GM18499 (cell line): ENCODE results near the gene VTN.

Experiments used
- ATAC-seq: cut with Tn5 transposase; IDR thresholded peaks from one replicate; pipeline ENCODE4 v1.9.1; 2021; ENCODE audit warnings: moderate number of reproducible peaks; ENCODE audit not compliant: insufficient read depth, unreplicated experiment

VTN gene

DNA sequence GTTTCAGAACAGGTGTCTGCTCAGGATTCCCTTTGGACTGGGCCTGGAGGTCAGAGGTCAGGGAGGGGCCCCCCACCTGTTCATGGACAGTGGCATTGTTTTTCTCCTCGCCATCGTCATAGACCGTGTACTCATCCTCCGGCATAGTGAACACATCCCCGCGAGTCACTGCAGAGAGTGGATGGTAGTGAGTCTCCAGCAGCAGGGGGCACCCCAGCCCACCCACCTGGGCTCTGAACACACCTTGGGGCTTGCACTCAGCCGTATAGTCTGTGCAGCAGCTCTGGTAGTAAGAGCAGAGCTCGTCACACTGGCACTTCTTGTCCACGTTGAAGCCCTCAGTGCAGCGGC lies 448 bp downstream of the VTN start:
- no peak for ATAC-seq

DNA sequence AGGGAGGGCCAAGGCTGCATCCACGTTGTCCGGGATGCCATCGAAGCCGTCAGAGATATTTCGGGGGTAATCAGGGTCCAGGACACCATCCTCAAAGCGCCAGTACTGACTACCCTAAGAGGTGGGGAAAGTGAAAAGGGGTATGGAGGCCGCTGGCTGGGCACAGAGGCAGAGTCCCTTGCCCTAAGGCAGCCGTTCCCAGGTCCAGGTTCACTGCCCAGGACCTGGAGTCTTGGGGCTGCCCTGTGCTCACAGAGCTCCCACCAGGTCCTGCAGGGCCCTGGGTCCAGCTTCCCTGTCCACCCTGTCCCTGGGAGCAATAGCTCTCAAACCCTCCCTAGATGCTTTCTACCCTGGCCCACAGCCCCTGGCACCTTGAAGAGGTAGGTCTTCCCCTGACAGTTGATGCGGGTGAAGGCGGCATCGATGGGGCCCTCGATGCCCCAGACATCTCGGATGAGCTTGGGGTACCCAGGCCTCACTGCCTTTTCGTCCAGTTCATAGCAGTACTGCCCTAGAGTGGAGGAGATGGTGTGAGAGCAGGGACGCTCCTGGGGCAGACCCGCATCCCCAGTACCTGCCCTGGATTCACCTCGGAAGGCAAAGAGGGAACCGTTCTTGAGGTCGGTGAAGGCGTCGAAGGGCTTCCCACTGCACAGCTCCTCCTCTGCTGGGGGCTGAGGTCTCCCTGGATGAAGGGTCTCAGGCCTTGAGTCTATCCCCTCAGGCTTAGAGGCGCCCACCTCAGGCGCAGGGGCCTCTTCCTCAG lies 1.0 kb downstream of the VTN start:
- no peak for ATAC-seq

DNA sequence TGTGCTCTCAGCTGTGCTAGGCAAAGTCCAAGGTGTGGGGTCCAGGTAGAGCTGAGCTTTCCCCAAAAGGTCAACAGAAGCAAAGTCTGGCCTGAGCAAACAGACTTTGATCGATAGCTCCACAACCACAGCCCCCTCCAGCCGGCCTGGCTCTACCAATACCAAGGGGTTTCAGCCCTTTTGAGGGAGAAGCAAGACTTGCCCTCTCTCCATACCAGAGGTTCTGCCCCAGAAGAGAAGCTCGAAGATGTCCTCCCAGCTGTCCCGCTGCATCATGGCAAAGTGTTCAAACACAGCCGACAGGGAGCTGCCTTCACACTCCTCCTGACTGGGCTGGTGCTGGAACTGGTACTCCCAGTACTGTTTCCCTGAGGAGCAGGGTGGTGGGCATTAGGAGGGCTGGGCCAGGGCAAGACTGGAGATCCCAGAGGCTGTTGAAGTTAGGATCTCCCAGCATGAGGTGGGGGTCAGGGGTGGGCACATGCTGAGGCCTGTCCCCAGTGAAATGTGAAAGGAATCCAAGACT lies 1.7 kb downstream of the VTN start:
- no peak for ATAC-seq

DNA sequence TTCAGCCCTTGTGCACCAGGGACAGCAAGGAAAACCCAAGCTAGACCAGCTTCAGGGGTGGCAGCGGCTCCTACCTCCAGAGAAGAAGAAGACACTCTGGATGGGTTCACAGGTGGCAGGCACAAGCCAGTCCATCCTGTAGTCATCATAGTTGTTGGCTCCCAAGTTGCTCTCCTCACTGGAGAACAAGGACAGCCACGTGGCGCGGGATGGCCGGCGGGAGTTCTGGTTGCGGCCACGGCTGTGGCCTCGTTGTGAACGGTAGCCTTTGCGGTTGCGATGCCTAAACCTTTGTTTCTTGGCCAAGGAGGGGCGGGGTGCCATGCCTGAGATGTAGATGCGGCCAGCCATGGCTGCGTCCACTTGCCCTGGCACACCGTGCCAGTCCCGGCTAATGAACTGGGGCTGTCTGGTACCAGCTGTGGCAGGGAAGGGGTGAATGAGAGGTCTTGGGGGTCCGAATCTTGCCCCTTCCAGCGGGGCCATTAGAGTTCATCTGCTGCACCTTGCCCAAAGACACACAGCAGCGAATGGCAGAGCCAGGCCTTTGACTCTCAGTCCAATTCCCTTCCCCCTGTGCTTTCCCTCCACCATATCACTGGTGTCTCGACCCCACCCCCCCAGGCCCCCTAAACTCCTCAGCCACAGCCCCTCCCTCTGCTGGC lies 2.3 kb downstream of the VTN start:
- no peak for ATAC-seq

DNA sequence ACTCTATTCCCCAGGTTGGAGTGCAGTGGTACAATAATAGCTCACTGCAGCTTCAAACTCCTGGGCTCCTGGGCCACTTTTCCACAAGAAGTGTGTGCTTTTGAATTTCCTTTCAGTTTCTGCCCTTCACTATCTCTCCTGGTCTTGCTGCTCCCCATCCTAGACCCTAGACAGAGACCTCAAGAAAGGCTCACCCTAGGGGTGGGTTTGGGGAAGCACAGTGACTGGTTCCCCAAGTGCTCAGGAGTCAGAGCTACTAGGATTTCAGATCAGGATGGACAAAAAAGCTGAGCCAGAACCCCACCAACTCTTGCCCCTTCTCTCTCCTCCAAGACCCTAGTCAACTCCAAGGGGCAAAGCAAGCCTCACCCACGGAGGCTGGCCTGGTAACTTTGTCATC lies 3.5 kb downstream of the VTN start:
- ATAC-seq: no peak

DNA sequence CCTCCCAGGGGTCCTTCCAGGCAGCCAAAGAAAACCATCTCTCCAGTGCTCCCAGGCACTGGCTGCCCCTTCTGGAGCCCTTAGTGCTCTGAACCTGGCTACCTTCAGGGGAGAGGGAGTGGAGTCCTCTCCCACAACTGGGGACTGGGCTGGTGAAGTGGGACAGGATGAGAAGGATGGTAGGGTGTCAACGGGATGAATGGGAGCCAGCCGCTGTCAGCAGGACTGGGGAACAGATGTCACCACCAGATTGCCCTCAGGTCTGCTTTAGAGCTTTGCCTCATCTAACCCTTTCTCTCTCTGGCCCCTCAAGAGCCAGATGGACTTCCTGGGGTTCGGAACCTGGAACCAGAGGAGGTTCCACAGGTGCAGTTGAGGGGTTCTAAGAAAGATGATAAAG lies 4.6 kb downstream of the VTN start:
- no peak for ATAC-seq

DNA sequence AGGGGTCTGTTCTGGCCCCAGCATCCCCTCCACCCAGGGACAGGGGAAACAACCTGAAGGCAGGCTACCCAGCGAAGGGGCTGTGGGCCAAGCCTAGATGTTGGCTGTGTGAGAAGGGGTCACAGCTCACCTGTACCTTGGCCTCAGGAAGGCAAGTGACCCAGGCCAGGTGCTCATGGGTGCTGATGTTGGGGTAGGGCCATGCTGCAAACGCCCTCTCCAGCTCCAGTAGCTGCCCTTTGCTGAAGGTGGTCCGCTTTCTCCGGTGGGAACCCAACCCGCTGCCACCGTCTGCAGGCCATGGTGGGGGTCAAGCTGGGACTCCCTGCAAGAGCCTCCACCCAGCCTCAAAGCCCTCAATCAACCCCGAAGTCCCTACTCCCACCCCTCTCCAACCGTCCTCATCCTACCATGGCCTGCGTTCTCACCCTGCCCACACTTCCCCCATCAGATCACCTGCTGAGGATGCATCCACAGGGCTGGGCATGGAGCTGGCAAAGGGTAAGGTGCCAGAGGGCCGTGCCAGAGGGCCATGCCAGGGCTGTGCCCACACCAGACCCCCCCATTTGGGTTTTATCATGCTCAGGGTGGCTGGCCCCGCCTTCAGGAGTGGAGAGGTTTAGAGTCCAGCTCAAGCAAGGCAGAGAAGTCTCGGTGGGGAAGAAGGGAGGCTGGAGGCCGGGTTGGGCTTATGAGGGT lies 5.3 kb downstream of the VTN start, which contains the start of gene SEBOX:
SEBOX (minus strand) TSS at position 535 of the 699 bp plus-strand sequence; CDS start at position 487, 48 bp downstream.
- no peak for ATAC-seq

DNA sequence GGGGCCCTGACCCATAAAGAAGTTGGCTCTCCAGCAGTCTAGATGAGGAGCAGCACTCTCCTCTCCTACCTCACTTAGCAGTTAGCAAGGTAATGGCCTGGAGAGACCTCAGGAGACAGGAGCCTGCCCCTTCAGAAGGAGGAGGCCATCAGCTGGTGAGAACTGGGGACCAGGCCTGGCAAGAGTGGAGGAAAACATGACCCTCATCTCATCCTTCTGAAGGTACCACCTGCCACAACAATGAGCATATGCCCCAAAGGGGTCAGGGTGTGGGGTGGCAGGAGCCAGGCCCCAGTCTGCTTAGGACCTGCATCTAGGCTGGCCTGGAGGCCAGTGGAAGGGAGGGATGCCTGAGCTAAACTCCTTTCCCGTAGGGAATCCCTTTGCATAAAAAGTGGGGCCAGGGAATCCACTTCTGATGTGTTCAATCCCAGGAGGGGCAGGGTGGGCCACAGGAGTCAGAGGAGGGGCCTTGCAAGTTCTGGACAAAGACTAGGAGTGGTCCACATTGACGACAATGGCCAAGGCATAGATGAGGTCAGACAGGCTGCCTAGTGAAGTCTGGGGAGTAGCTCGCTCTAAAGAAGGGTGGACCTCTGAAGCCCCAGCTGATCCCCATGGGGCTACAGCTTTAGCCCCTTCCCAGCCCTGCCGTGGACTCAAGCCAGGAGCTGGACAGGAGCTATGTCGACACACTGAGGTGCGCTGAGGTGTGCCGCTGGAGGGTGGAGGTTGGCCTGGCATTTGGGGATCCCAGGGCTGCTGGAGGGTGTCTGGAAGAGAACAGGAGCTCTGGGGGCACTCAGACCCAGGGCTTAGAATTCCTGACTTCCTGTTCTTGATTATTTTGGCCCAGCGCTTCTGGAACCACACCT lies 6.1 kb downstream of the VTN start:
- no peak for ATAC-seq

DNA sequence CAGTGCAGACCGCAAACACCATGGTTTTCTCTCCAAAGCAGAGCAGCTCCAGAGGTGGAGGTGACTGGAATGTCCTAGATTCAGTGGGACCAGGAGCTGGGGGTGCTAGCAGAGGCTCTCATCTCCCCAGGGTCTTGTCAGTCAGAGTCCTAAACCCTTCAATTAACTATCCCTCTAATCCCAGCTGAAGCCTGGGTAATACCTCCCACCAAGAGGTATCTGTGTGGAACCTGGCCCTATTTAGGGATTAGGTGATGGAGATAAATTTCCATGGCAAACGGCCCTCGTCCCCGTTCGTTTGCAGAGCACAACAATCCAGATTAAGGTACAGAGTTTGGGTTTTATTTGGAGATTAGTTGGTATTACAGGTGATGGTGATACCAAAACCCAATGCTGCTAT lies 6.9 kb downstream of the VTN start:
- no peak for ATAC-seq

DNA sequence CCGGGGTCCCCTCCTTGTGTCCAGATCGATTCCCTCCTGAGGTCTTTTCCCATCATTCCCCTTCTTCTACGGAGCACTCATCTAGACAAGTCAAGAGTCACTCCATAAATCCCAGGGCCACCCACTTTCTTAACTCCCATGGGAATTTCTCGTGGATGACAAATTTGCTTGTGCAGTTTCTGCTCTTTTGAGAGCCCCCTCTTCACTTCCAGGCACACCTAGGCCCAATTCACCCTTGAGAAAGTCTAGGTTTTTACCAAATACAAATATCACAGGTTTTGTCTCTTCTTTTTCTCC lies 12.3 kb downstream of the VTN start:
- ATAC-seq: no peak

DNA sequence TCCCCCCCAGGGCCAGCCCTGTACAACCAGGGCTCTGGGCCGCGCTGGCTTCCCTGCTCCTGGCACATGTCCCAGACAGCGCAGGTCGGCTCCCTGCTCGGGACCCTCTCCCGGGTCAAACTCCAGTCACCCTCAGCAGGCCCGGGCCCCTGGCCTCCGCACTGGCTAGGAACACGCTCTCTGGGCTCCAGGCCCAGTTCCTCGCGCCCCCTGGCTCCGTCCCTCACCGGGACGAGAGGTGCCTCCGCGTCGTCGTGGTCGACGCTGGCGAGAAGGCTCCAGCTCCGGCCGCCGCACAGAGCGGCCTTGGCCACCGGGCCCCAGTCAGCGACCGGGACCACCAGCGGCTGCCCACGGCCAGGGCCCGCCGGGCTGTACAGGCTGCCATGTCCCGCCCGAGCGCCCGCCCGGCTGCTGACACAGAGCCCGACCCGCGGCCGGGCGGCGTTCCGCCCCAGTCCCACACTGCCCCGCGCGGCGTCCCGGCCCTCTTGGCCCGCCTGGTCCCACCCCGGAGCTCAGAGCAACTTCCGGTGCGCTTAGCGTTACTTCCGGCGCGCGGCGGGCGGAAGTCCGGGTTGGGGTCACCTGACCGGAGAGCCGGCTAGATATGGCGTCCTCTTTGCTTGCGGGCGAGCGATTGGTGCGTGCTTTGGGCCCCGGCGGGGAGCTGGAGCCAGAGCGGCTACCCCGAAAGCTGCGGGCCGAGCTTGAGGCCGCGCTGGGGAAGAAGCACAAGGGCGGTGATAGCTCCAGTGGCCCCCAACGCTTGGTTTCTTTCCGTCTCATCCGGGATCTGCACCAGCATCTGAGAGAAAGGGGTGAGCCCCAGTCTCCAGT lies 12.8 kb downstream of the VTN start, which contains the start of gene POLDIP2:
POLDIP2 (minus strand) TSS at position 467 of the 840 bp plus-strand sequence; CDS start at position 388, 79 bp downstream.
- peak; percentile 58 for ATAC-seq

DNA sequence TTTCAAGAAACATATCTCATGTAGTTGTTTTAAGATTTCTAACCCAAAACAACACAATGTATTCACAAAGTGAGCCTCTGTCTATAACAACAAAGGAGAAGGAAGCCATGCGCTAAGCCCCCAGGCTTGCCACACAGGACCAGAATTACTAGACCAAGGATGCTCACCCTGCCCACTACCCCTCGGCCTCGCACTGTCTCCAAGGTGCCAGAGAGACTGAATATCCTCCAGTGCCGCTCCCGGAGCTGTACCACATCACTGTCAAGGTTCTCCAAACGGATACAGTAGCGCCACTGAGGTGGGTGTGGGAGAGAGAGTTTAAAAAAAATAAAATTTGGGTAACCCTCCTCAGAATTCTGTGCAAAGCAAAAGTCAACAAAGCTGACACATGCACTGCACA lies 19.8 kb downstream of the VTN start:
- ATAC-seq: no peak

DNA sequence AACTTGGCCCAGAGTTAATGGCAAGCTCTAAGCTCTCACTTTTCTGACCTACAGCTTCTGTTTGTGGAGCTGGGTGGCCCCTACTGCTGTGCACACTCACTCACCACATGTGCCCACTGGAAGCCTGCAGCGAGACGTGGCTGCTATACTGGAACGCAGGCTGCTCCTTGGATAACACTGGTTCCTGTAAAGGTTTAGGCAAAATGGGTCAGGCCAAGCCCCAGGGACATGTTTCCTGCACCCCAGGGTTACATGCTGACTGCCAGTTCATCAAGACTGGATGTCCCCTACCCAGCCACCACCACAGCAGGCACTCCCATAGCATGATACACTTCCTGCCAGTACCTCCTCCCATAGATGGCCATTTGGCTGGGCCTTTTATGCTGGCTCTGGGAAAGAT lies 21.1 kb downstream of the VTN start:
- no peak for ATAC-seq

DNA sequence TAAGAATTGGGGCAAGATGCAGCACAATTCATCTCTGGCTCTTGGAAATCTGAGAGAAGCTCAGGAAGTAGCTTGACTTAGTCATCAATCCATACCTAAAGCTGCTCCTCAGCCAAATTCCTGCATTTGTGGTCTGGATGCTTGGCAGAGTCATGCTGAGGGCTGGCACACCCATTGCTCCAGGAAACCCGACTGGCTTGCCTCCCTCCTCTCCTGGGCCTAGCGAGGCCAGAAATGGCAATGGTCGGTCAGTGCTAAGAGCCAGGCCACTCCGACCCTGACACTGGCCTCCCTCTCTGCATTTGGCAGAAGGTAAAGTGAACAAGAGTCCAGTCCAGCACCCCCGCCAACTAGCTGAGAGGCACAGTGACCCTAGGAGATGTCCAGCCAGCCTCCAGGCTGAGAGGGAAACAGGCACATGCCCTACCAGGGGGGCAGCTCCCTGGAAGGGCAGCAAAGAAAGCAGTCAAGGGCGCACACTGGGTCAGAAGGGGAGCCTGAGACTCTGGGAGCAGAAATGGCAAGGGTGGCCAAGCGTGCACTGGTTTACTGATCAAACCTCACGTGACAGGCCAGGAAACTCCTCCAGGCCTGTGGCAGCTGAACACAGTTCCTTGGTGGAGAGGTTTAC lies 22.7 kb downstream of the VTN start:
- ATAC-seq: no peak

DNA sequence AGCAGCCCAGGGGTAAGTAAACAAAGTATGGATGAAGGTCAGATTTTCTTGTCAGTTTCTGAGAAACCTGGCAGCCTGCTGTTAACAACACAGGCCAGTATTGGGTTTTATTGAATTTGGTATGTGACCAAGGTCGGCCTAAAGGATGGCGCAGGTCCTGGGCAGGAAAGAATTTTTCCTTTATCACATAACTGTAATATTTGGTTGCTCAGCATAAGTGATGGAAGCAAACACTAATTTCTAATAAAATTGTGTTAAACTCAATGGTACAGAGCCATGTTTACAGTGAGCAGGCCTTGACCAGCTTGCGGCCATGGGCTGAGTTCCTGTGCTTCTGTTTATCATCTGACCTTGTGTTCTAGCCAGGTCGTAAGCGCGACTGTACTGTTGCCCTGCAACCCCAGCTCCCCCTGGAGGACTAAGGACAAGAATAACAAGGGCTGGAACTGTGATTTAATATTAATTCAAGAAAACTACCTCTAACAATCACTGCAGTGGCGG lies 23.3 kb downstream of the VTN start:
- ATAC-seq: no peak

DNA sequence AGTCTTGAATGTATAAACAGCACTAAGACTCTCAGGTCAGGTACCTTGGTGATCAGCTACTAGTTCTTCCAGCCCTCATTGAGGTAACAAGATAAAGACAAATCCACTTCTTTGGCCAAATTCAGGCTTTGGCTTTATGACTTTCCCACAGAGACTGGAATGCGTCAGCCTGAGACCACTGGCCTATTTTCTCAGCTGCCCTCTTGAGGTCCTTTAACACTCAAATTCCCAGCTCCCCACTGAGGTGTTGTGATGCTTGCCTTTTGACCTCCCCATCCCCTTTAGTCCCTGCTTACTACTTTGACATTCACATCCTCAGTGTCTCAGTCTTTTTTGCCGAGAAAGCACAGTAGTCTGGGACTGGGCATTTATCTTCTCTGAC lies 23.9 kb downstream of the VTN start:
- no peak for ATAC-seq

DNA sequence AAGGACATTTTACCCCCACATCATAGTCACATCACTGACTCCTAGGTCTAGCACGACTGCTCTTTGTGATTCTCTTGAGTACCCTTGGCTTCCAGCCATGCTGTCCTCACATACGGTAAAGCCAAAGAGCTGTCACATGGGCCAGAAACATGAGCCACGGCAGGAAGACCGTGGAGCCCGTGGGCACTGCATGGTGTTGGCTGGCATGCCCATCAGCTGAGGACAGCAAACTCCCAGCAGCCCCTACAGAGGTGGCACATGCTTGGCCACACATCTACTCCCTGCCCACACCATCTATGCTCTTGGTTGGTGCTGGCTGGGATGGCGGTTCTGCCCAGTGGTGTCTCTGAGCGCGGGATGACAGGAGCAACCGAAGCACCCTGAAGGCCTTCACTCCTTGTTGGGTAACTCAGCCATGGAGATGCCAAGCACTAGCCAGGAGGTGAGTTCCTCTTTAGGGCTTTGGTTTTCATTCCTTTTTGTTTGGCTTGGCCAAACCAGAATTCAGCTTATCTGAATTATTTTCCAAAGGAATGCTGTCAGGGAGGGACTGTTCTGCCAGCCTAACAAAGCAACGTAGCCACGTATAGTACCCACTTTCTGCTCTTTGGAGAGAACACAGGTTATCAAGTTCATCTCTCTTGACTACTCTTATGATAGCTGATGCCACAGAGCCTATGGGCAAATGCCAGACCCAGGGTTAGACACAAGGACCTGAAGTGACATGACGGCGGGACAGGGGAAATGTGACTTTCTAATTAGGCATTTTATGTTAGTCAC lies 24.5 kb downstream of the VTN start:
- ATAC-seq: no peak

DNA sequence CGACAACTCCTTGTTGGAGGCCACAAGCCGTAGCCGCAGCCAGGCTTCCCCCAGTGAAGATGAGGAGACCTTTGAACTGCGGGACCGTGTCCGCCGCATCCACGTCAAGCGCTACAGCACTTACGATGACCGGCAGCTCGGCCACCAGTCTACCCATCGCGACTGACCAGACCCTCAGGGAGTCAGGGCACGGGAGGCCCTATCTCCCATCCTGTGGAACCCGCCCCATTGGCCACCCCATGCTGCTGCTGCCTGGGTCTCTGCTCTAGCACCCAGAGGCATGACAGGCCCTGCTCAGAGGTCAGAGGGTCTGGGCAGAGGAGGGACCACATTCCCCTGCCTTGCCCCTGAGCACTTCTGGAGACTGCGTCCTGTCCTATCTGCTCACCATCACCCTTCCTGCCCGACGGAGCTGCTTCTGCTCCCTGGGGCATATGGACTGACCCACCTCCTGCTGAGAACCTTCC lies 25.6 kb downstream of the VTN start:
- ATAC-seq: no peak
